ENCODE measurements around the gene TMEM218.
"Not testable (repeated sequence)": the region's sequence is repeated elsewhere in the genome, so short reads cannot be mapped to it uniquely, and the experiment has no call there.

- not testable (repeated sequence) for TF ChIP-seq CTCF (conservative IDR thresholded peaks at IDR 0.05; ENCODE audit: low read length); EZH2phosphoT487 (IDR thresholded peaks at IDR 0.05; ENCODE audit: borderline replicate concordance)
Observed at GRCh38 chr11:125089481-125089880, 21.9 kb downstream of the TMEM218 start.

Measured in Loucy (cell line).